Airway epithelial cell (primary cell): ENCODE data around the gene OGFOD3. TPM values are rescaled to one million over a fixed set of nuclear protein-coding genes. Genes with fewer than 3 reads are reported as not detected.

Source experiments
- total RNA-seq: library from RNA; depleted of rRNA; stranded (reverse); fragments of >200 nt; gene quantifications from 2 replicates; pipeline ENCODE4 v1.2.3, GENCODE V29; 2015

OGFOD3 gene, protein sequence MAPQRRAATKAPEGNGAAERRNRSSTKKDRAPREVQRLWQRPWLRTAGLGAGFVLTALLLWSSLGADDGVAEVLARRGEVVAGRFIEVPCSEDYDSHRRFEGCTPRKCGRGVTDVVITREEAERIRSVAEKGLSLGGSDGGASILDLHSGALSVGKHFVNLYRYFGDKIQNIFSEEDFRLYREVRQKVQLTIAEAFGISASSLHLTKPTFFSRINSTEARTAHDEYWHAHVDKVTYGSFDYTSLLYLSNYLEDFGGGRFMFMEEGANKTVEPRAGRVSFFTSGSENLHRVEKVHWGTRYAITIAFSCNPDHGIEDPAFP
- 16.4 and 32.8 TPM in 2 replicates for total RNA-seq

DNA sequence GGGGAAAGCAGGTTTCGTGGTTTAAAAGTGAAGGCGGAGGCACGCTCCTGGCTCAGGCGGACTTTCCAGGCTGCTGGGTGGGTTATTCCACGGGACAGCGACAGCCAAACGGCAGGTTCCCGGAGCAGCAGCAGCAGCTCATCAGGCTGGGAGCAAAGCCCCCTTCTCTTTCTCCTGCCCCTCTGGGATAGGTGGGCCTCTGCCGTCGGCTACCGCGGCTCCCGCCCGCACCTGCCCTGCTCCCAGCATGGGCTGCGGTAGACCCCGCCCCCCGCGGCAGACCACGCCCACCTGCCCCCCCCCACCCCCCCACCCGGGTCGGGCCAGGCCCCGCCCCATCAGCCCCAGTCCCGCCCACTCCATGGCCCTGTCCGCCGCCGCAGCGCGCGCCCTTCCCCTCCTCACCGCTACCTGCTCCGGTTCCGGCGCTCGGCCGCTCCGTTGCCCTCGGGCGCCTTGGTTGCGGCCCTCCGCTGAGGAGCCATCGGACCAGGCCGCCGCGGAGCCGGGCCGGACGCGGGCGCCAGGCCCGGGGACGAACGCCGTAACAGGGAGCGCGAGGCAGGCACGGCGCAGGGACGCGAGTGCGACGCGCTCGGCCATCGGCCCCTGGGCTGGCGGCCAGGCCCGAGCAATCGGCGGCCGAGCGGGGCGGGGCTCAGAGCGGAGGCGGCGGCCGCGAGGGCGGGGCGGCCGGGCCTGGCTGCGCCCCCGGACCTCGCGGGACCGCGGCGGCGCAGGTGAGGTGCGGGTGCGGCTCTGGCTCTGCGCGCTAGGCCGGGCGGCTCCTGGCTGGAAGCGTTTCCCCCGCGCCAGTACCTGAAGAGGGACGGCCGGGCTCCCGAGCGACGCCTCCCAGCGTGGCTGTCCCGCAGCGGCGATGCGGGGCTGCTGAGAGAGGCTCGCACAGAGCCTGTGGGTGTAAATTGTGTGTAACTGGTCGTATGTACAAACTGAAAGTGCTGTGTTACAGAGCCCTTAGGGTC lies at the start of gene OGFOD3, which contains the start of gene HEXD:
Gene OGFOD3, minus strand, starts transcription at position 586 of the 986 bp plus-strand sequence. Its CDS starts 101 bp downstream, at position 485.
Gene HEXD, plus strand, starts transcription at position 347 of the 986 bp plus-strand sequence. CDS start 1,453 bp downstream, outside the sequence.

DNA sequence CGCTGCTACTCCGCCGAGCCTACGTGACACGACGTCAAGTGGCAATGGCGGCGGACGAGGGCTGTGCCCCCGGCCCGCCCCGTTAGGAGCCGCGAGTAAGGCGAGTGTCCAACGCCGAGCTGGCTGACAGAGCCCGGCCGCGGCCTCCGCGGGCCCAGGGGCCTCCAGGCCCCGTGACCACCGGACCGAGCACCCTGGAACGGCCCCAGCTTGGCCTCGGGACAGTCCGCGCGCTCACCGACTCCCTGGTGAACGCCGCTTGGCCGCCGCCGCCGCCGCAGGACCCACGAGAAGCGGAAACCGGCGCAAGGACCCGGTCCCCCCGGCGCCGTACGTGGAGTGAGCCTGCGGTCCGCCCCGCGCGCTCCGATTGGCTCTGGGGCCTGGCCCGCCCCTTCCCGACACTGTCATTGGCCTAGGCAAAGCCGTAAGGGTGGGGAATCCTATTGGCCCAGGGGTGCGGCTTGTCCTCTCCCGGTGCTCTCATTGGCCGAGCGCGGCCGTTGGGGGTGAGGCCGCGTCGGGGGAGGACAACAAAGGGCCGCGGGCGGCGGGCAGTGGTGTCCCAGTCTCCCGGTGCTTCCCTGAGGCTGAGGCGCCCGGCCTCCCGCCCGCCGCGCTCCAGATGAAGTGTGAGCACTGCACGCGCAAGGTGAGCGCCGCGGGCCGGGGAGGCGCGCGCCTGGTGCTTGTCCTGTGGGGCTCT lies 39.9 kb upstream of the OGFOD3 start, which contains the start of gene NARF:
Gene NARF, plus strand, starts transcription at position 563 of the 706 bp plus-strand sequence. Its CDS starts 63 bp downstream, at position 626.

DNA sequence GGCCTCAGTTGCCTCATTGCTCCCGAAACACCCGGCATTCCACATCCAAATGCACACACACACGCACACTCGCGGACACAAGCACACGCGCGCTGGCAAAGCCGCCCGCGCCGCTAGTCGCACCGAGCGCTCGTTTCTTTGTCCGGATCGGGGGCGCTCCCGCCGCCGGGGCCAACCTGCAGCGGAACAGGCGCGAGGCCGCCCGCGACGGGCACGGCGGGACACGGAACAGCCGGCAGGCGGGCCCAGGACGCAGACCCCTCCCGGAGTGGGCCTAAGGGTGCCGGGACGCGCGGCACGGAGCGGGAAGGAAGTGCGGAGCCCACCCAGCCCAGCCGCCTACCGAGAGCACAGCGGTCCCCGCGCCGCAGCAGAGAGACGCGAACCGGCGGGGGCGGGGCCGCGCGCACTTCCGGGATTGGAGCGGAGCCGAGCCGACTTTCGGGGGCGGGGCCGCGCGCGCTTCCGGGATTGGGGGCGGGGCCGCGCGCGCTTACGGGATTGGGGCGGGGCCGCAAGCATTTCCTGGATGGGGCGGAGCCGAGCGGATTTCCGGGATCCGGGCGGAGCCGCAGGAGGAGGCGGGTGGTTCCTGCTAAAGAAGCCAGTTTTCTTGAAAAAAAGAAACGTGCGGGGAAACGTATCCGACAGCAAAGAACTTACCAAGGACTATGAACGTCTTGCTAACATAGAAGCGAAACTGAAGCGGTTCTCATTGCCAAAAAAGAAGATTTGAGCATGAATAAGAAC lies 32.1 kb upstream of the OGFOD3 start, which contains the start of gene CYBC1:
Gene CYBC1, minus strand, starts transcription at position 396 of the 750 bp plus-strand sequence. CDS start 1,498 bp downstream, outside the sequence.

DNA sequence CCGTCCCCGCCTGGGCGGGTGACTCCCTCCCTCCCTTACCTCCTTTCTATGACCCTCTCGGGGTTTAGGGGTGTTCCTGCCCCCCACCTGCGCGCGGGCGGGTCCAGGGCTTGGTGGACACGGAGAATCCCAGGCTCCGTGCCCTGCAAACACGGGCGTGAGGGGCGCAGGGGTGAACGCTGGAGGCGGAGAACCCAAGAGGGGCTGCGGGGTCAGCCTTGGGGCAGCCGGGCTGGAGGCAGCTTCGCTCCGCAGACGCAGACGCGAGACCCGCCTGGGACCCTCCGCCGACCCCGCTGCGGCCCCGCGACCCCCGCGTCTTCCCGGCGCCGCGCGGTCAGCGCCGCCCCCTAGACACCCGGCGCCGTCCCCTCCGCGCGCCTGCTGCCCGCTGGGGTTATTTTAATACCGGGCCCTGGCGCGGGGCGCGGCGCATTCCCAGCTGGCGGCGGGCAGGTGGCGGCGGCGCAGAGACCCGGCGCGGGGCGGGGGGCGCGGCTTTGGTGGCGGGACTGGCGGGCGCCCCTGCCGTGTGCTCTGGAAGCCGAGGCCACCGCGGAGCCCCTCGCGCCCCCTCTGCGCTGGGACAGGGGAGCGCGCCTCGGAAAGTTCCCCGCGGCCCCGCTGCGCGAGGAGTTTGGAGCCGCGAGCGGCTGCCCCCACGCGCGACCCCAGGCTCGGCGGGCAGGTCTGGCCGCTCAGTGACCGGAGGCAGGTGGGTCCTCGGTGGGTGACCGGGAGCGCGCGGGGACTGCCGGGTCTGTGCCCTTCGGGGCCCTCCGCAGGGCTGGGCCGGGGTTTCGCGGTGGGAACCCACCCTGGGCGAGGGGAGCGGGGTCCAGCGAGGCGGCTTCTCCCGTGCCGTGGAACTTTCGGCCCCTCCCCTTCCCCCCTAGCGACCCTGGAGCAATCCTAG lies 46.8 kb downstream of the OGFOD3 start, which contains the start of gene UTS2R:
Gene UTS2R, plus strand, starts transcription at position 433 of the 916 bp plus-strand sequence. CDS start 2,560 bp downstream, outside the sequence.

DNA sequence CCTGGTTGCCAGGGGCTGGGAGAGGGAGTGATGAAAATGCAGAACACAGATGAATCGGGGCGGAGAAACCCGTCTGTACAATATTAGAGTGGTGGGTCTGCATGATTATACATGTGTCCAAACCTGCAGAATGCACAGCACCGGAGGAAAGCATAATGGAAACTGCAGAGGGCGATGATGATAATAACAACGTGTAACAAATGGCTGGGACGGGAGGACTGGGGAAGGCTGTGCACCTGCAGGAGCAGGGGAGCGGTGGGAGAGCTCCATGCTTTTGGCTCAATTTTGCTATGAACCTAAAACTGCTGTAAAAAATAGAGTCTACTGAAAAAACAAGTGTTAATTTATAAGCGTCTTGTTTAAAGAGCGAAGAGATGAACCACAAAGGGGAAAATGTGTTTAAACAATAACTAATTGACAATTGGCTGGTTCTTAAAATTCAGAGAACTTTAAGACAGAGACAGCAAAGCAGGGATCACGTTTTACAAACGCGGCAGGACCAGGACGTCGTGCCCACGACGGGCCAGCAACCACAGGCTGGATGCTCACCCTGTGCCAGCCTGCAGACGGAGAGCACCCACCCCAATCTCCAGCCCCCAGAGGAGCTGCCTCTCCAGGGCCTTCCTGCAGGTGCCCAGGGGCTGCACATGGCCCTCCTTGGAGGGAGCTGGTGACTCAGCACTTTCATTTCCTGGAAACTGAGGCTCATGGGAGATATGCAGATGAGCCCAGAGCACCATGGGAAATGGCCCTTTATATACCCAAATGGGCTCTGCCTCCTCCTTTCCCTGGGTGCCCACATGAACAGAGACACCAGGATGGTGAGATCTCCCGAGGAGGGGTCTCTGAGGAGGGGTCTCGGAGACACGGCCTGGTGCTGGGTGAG lies 59.7 kb downstream of the OGFOD3 start, which contains the start of gene TEX19:
Gene TEX19, plus strand, starts transcription at position 783 of the 886 bp plus-strand sequence. CDS start 2,904 bp downstream, outside the sequence.

Other genes starting within 250 kb of the OGFOD3 start
- 8.1 and 16.5 TPM in 2 replicates for gene CCDC57, start 205.7 kb downstream of the OGFOD3 start, total RNA-seq
- gene SLC16A3, start 189.5 kb downstream of the OGFOD3 start, total RNA-seq, result 256 and 274 TPM in 2 replicates
- gene CSNK1D, start 144.9 kb downstream of the OGFOD3 start, total RNA-seq, result 41.8 and 42.7 TPM in 2 replicates
- gene CD7, start 101.0 kb downstream of the OGFOD3 start, total RNA-seq, result 0.14 TPM in 1 of 2 replicates, not detected in the other
- gene SECTM1, start 84.8 kb downstream of the OGFOD3 start, total RNA-seq, result 4.0 and 8.5 TPM in 2 replicates
- gene TEX19, start 59.3 kb downstream of the OGFOD3 start, total RNA-seq, result not detected in 2 replicates
- not detected in 2 replicates for gene UTS2R, start 46.8 kb downstream of the OGFOD3 start, total RNA-seq
- 7.2 and 9.2 TPM in 2 replicates for gene HEXD, start 239 bp downstream of the OGFOD3 start, total RNA-seq
- 50.5 and 60.0 TPM in 2 replicates for gene CYBC1, start 32.2 kb upstream of the OGFOD3 start, total RNA-seq
- 48.7 and 61.7 TPM in 2 replicates for gene NARF, start 40.2 kb upstream of the OGFOD3 start, total RNA-seq
- 30.6 and 41.6 TPM in 2 replicates for gene FOXK2, start 101.1 kb upstream of the OGFOD3 start, total RNA-seq
- 67.0 and 75.7 TPM in 2 replicates for gene WDR45B, start 229.9 kb upstream of the OGFOD3 start, total RNA-seq